ENCODE results near the gene COP1. TPM values are rescaled to one million over a fixed set of nuclear protein-coding genes. Genes with fewer than 3 reads are reported as not detected.
A peak's percentile ranks its signal among the peaks of the same experiment; 100 is the strongest.

COP1 gene
- total RNA-seq, 1 experiment from 2014 or later = 36.0 TPM

- Mint-ChIP-seq H3K36me3 (no peaks in the 10 kb centered on the region), H3K27ac (peak overlapping the region; percentile 85), H3K9me3 (no peaks in the 10 kb centered on the region), H3K27me3 (ENCODE audit: low read depth) (no peaks in the 10 kb centered on the region), H3K4me3 (peak overlapping the region; percentile 95), H3K4me1 (peaks cover 34% of the 10 kb centered on the region)
- POLR2A ChIA-PET = interaction anchor here (0.7 to 1.2 kb wide), 2 partner anchors 11 to 285 kb away, joined by 4 to 7 read pairs; no protein-coding TSS in a partner anchor
- CTCF ChIA-PET = interaction anchor here (0.9 kb wide), 1 partner anchor 11 kb away, joined by 4 read pairs; no protein-coding TSS in a partner anchor
- ATAC-seq = peak; percentile 54
- DNase-seq (ENCODE audit: low spot score) = peak; percentile 34
- TF ChIP-seq ARID4B (CRISPR knock-in tag; IDR thresholded peaks at IDR 0.05; ENCODE audit: borderline replicate concordance) = peak; percentile 35; the same call in 1 of the 2 replicates
- TF ChIP-seq FOXP1 (CRISPR knock-in tag; IDR thresholded peaks at IDR 0.05; ENCODE audit: borderline replicate concordance) = 0 out of 2 replicates have a peak, but pooled peaks have one; percentile 13
- TF ChIP-seq ATF2 (CRISPR knock-in tag; IDR thresholded peaks at IDR 0.05; ENCODE audit: borderline replicate concordance, low read depth) = no peak
- TF ChIP-seq PREB (CRISPR knock-in tag; IDR thresholded peaks at IDR 0.05; ENCODE audit: borderline replicate concordance) = no peak
- TF ChIP-seq ATF1 (CRISPR knock-in tag; IDR thresholded peaks at IDR 0.05) = 0 out of 2 replicates have a peak, but pooled peaks have one; percentile 20
- 0 out of 2 replicates have a peak, but pooled peaks have one; percentile 16 for TF ChIP-seq SMAD4 (CRISPR knock-in tag; IDR thresholded peaks at IDR 0.05)
- TF ChIP-seq ZNF138 (CRISPR knock-in tag; conservative IDR thresholded peaks at IDR 0.05) = no peak
- TF ChIP-seq GABPB1 (CRISPR knock-in tag; IDR thresholded peaks at IDR 0.05) = no peak
- TF ChIP-seq EMX1 (CRISPR knock-in tag; IDR thresholded peaks at IDR 0.05) = 0 out of 2 replicates have a peak, but pooled peaks have one; percentile 4
- no peak for TF ChIP-seq ZMAT4 (CRISPR knock-in tag; IDR thresholded peaks at IDR 0.05)
- TF ChIP-seq ZSCAN18 (CRISPR knock-in tag; IDR thresholded peaks at IDR 0.05) = no peak
- TF ChIP-seq IRF2 (CRISPR knock-in tag; IDR thresholded peaks at IDR 0.05; ENCODE audit: borderline replicate concordance, low read depth) = no peak
- TF ChIP-seq ATF3 (CRISPR knock-in tag; conservative IDR thresholded peaks at IDR 0.05) = no peak
Observed at GRCh38 chr1:176206006-176206960, 803 bp downstream of the COP1 start.
